Liver (tissue), 9 donors: Measurements from ENCODE around the gene ITGBL1. TPM values are rescaled to one million over a fixed set of nuclear protein-coding genes. Genes with fewer than 3 reads are reported as not detected.

ENCODE experiments used
- DNase-seq: peaks from one replicate; pipeline ENCODE4 v3.0.0-alpha.2; 2017; ENCODE audit warnings: low spot score
- H3K27ac ChIP-seq, 2 donors: one replicate each; pipeline ENCODE4 v1.7.0; 2013; ENCODE audit warnings: inconsistent platforms in 2 of 2, low read length in 2 of 2, control low read depth in 1 of 2, low read depth in 1 of 2, mild to moderate bottlenecking in 1 of 2
- H3K27me3 ChIP-seq, 4 donors: one replicate each; pipeline versions ENCODE4 v1.6.1 to v1.7.0; 2013; ENCODE audit warnings: low read length in 3 of 4, inconsistent platforms in 1 of 4, mild to moderate bottlenecking in 1 of 4, moderate library complexity in 1 of 4; ENCODE audit not compliant: control insufficient read depth in 4 of 4, insufficient read depth in 4 of 4
- H3K36me3 ChIP-seq, 4 donors: one replicate each; pipeline versions ENCODE4 v1.6.1 to v1.7.0; 2013; ENCODE audit warnings: low read length in 3 of 4, mild to moderate bottlenecking in 3 of 4, low read depth in 1 of 4, moderate library complexity in 1 of 4; ENCODE audit not compliant: control insufficient read depth in 4 of 4, insufficient read depth in 3 of 4
- H3K4me1 ChIP-seq, 4 donors: one replicate each; pipeline versions ENCODE4 v1.6.1 to v1.7.0; 2013; ENCODE audit warnings: low read length in 3 of 4, mild to moderate bottlenecking in 3 of 4, moderate library complexity in 1 of 4; ENCODE audit not compliant: control insufficient read depth in 4 of 4, insufficient read depth in 4 of 4
- H3K4me3 ChIP-seq, 3 donors: one replicate each; pipeline versions ENCODE4 v1.6.1 to v1.7.0; 2013; ENCODE audit warnings: low read length in 3 of 3, control low read depth in 1 of 3, low read depth in 1 of 3, mild to moderate bottlenecking in 1 of 3
- H3K9ac ChIP-seq, 2 donors: one replicate each; pipeline ENCODE4 v1.7.0; 2013; ENCODE audit warnings: low read length in 2 of 2, mild to moderate bottlenecking in 2 of 2, moderate library complexity in 2 of 2, control low read depth in 1 of 2, low read depth in 1 of 2
- H3K9me3 ChIP-seq, 4 donors: one replicate each; pipeline versions ENCODE4 v1.6.1 to v1.7.0; 2013; ENCODE audit warnings: low read length in 3 of 4; ENCODE audit not compliant: control insufficient read depth in 4 of 4
- CTCF ChIP-seq: fragments of 150-350 bp; IDR thresholded peaks from 2 replicates; pipeline ENCODE4 v1.5.1; 2017; ENCODE audit warnings: improper control_type of control experiment, low read depth, low read length; ENCODE audit not compliant: missing input control
- EGR1 ChIP-seq, 2 donors: IDR thresholded peaks; 2 replicates each; pipeline ENCODE4 v1.6.1; 2016 to 2018; ENCODE audit warnings: antibody characterized with exemption in 2 of 2, low read depth in 2 of 2
- HNF4A ChIP-seq, 2 donors: conservative IDR thresholded peaks; 2 replicates each; pipeline ENCODE4 v1.6.1; 2016; ENCODE audit warnings: antibody characterized with exemption in 2 of 2, mild to moderate bottlenecking in 2 of 2
- HNF4G ChIP-seq: IDR thresholded peaks from 2 replicates; pipeline ENCODE4 v1.6.1; 2016; ENCODE audit warnings: antibody characterized with exemption
- NR2F2 ChIP-seq: IDR thresholded peaks from 2 replicates; pipeline ENCODE4 v1.6.1; 2016; ENCODE audit warnings: antibody characterized with exemption
- RAD21 ChIP-seq, 2 donors: IDR thresholded peaks; 2 replicates each; pipeline ENCODE4 v1.6.1; 2016; ENCODE audit warnings: antibody characterized with exemption in 2 of 2, mild to moderate bottlenecking in 2 of 2
- REST ChIP-seq: IDR thresholded peaks from 2 replicates; pipeline ENCODE4 v1.6.1; 2016; ENCODE audit warnings: antibody characterized with exemption, mild to moderate bottlenecking
- RXRA ChIP-seq, 2 donors: IDR thresholded peaks; 2 replicates each; pipeline ENCODE4 v1.6.1; 2017 to 2018; ENCODE audit warnings: antibody characterized with exemption in 2 of 2, mild to moderate bottlenecking in 1 of 2
- SP1 ChIP-seq: IDR thresholded peaks from 2 replicates; pipeline ENCODE4 v1.6.1; 2018; ENCODE audit warnings: antibody characterized with exemption, mild to moderate bottlenecking
- YY1 ChIP-seq: IDR thresholded peaks from 2 replicates; pipeline ENCODE4 v1.6.1; 2016; ENCODE audit warnings: antibody characterized with exemption, mild to moderate bottlenecking
- ZBTB33 ChIP-seq: IDR thresholded peaks from 2 replicates; pipeline ENCODE4 v1.6.1; 2016; ENCODE audit warnings: antibody characterized with exemption
- WGBS: extraction: QIAGEN DNeasy Blood & Tissue Kit; methylation state at CpG from one replicate; pipeline ENCODE4 v1.1.7; 2013; 5-methylcytosine and 5-hydroxymethylcytosine counted together
- polyA plus RNA-seq, 2 donors: library from polyadenylated mRNA; stranded (reverse) in 1 of 2; unstranded in 1 of 2; fragments of 200-250 nt in 1 of 2; fragments of >200 nt in 1 of 2; fragmentation: Nextera tagmentation in 1 of 2; extraction: Ambion mirVana in 1 of 2; gene quantifications; one replicate each; pipeline versions ENCODE4 v1.2.1 to v1.2.3, GENCODE V29; 2013 to 2015
- total RNA-seq, 2 donors: library from RNA; depleted of rRNA; stranded (reverse); fragments of >200 nt; gene quantifications; one replicate each; pipeline ENCODE4 v1.2.3, GENCODE V29; 2014
- donor health status: healthy.
- donor health status: healthy.
- donor health status: healthy.
- donor health status: healthy.
- donor health status: healthy.

The ITGBL1 gene
- total and polyA plus RNA-seq, 4 donors, result 0.28 to 2.2 (median 1.2) TPM

GRCh38 chr13:101590479-101590878 is 138.0 kb downstream of the ITGBL1 start (continued):
- TF ChIP-seq YY1 (peak; percentile 83), ZBTB33 (peak; percentile 73)

- H3K27ac ChIP-seq, result no peak overlapping the region
- no peak overlapping the region for H3K4me3 ChIP-seq
- no peaks in the 10 kb centered on the region for H3K36me3 ChIP-seq
- 95% methylated on average over 5 of the region's 5 CpGs for whole genome bisulfite sequencing
- no peak for DNase-seq
- no peak overlapping the region for H3K9ac ChIP-seq
- no peak for TF ChIP-seq YY1
- TF ChIP-seq RAD21 (IDR thresholded peaks at IDR 0.05), result no peak
- H3K4me1 ChIP-seq, result no peaks in the 10 kb centered on the region
- no peaks in the 10 kb centered on the region for H3K27me3 ChIP-seq
- no peaks in the 10 kb centered on the region for H3K9me3 ChIP-seq
These were observed 142.5 kb downstream of the ITGBL1 start for GRCh38 chr13:101594936-101595335.

- no peaks in the 10 kb centered on the region for H3K9me3 ChIP-seq
- no peak overlapping the region for H3K9ac ChIP-seq
- H3K36me3 ChIP-seq, result no peaks in the 10 kb centered on the region
- no peak for DNase-seq
- no peaks in the 10 kb centered on the region for H3K27me3 ChIP-seq
- no peak overlapping the region for H3K27ac ChIP-seq
- no peak for TF ChIP-seq ZBTB33
- no peak for TF ChIP-seq CTCF
- TF ChIP-seq RXRA (IDR thresholded peaks at IDR 0.05), result no peak
- TF ChIP-seq NR2F2, result no peak
- TF ChIP-seq SP1, result no peak
- no peak for TF ChIP-seq REST
- TF ChIP-seq HNF4A (conservative IDR thresholded peaks at IDR 0.05), result no peak
- no peak for TF ChIP-seq EGR1 (IDR thresholded peaks at IDR 0.05; ENCODE audit: low read depth in 2 of 2)
- TF ChIP-seq YY1, result no peak
- TF ChIP-seq HNF4G, result no peak
- H3K4me1 ChIP-seq, result no peaks in the 10 kb centered on the region
- WGBS, result 88% methylated on average over 4 of the region's 4 CpGs
- no peak overlapping the region for H3K4me3 ChIP-seq
These were observed 144.3 kb downstream of the ITGBL1 start for GRCh38 chr13:101596803-101597202.
